SK-N-SH (cell line): Measurements from ENCODE around the gene NSL1. TPM values are rescaled to one million over a fixed set of nuclear protein-coding genes. Genes with fewer than 3 reads are reported as not detected.

Experiments
- CTCF ChIA-PET: fragments of 300-600, 350-600 bp; formaldehyde crosslinking; extraction: SDS; loops from one replicate; lab custom pipeline; 2021; lab: Yijun Ruan, JAX
- POLR2A ChIA-PET: fragments of 350-600 bp; sonication (Branson Sonifier 250); formaldehyde crosslinking; extraction: SDS; loops from one replicate; lab custom pipeline; 2020; ENCODE audit warnings: antibody characterized with exemption, inconsistent platforms; lab: Yijun Ruan, JAX
- DNase-seq: peaks from one replicate; pipeline ENCODE4 v3.0.0; 2012
- H2AFZ ChIP-seq: fragments of 200-600 bp; sonication (generic); 2 replicates; pipeline ENCODE4 v1.8.1; 2016; ENCODE audit warnings: antibody characterized with exemption, mild to moderate bottlenecking, low read depth
- H3F3A ChIP-seq: fragments of 200-600 bp; sonication (generic); replicated peaks from 2 replicates; pipeline ENCODE3; 2016; ENCODE audit warnings: antibody characterized with exemption, mild to moderate bottlenecking; ENCODE audit not compliant: insufficient read depth
- H3K27ac ChIP-seq, 2 experiments: fragments of 200-500 bp in 1 of 2; fragments of 200-600 bp in 1 of 2; sonication (Bioruptor generic) in 1 of 2; sonication (generic), shearing (Covaris generic) in 1 of 2; 2 replicates each; pipeline versions ENCODE4 v1.5.1 to v1.6.1; 2014 to 2016; ENCODE audit warnings: low read depth in 2 of 2, inconsistent platforms in 1 of 2, low read length in 1 of 2, mild to moderate bottlenecking in 1 of 2, mixed read lengths in 1 of 2
- H3K27me3 ChIP-seq: fragments of 200-600 bp; sonication (generic), shearing (Covaris generic); 2 replicates; pipeline ENCODE4 v1.6.1; 2016; ENCODE audit warnings: mixed run types; ENCODE audit not compliant: insufficient read depth
- H3K36me3 ChIP-seq, 2 experiments: fragments of 200-500 bp in 1 of 2; fragments of 200-600 bp in 1 of 2; sonication (Bioruptor generic) in 1 of 2; sonication (generic) in 1 of 2; replicated peaks in 1 of 2; 2 replicates each; pipeline versions ENCODE3 to v1.5.1; 2014 to 2016; ENCODE audit warnings: low read length in 1 of 2, mild to moderate bottlenecking in 1 of 2; ENCODE audit not compliant: insufficient read depth in 2 of 2, control insufficient read depth in 1 of 2
- H3K4me1 ChIP-seq, 2 experiments: fragments of 200-500 bp in 1 of 2; fragments of 200-600 bp in 1 of 2; sonication (Bioruptor generic) in 1 of 2; sonication (generic), shearing (Covaris generic) in 1 of 2; 2 replicates each; pipeline versions ENCODE4 v1.5.1 to v1.6.1; 2014 to 2016; ENCODE audit warnings: low read depth in 1 of 2, low read length in 1 of 2, mixed run types in 1 of 2; ENCODE audit not compliant: insufficient read depth in 2 of 2, control insufficient read depth in 1 of 2
- H3K4me2 ChIP-seq: fragments of 200-600 bp; sonication (generic), shearing (Covaris generic); 2 replicates; pipeline ENCODE4 v1.6.1; 2017; ENCODE audit warnings: mixed run types
- H3K4me3 ChIP-seq, 2 experiments: fragments of 200-500 bp in 1 of 2; fragments of 200-600 bp in 1 of 2; sonication (Bioruptor generic) in 1 of 2; sonication (generic), shearing (Covaris generic) in 1 of 2; 2 replicates each; pipeline versions ENCODE4 v1.5.1 to v1.8.1; 2014 to 2016; ENCODE audit warnings: low read depth in 2 of 2, inconsistent platforms in 1 of 2, low read length in 1 of 2, mild to moderate bottlenecking in 1 of 2, mixed read lengths in 1 of 2, moderate library complexity in 1 of 2
- H3K79me2 ChIP-seq: fragments of 200-600 bp; sonication (generic); 2 replicates; pipeline ENCODE4 v1.8.1; 2017; ENCODE audit warnings: mild to moderate bottlenecking; ENCODE audit not compliant: insufficient read depth
- H3K9ac ChIP-seq: fragments of 200-600 bp; sonication (generic); 2 replicates; pipeline ENCODE4 v1.6.1; 2017; ENCODE audit warnings: mixed run types
- H3K9me2 ChIP-seq: fragments of 200-600 bp; sonication (generic); 2 replicates; pipeline ENCODE4 v1.6.1; 2017; ENCODE audit warnings: mixed run types
- H3K9me3 ChIP-seq: fragments of 200-600 bp; sonication (generic); 2 replicates; pipeline ENCODE4 v1.6.1; 2017; ENCODE audit warnings: mixed run types, mild to moderate bottlenecking, moderate library complexity
- H4K20me1 ChIP-seq: fragments of 200-600 bp; sonication (generic); 2 replicates; pipeline ENCODE4 v1.6.1; 2017; ENCODE audit warnings: mild to moderate bottlenecking, mixed run types; ENCODE audit not compliant: insufficient read depth
- ELF1 ChIP-seq: IDR thresholded peaks from 2 replicates; pipeline ENCODE4 v1.4.0; 2012
- FOSL2 ChIP-seq: IDR thresholded peaks from 2 replicates; pipeline ENCODE4 v1.4.0; 2012; ENCODE audit warnings: low read depth, mild to moderate bottlenecking, moderate library complexity, borderline replicate concordance
- GABPA ChIP-seq: IDR thresholded peaks from 2 replicates; pipeline ENCODE4 v1.4.0; 2012; ENCODE audit warnings: low read depth, mild to moderate bottlenecking
- JUND ChIP-seq: IDR thresholded peaks from 2 replicates; pipeline ENCODE4 v1.4.0; 2012
- MEF2A ChIP-seq: IDR thresholded peaks from 2 replicates; pipeline ENCODE4 v1.4.0; 2012; ENCODE audit warnings: low read depth, borderline replicate concordance
- MXI1 ChIP-seq: IDR thresholded peaks from 2 replicates; pipeline ENCODE4 v1.6.1; 2012; ENCODE audit warnings: mild to moderate bottlenecking, low read depth, low read length, improper control_type of control experiment
- NFIC ChIP-seq: IDR thresholded peaks from 2 replicates; pipeline ENCODE4 v1.4.0; 2012; ENCODE audit warnings: borderline replicate concordance
- NRF1 ChIP-seq: IDR thresholded peaks from 2 replicates; pipeline ENCODE4 v1.6.1; 2012; ENCODE audit warnings: low read depth, mild to moderate bottlenecking, low read length
- RAD21 ChIP-seq: IDR thresholded peaks from 2 replicates; pipeline ENCODE4 v1.6.1; 2012; ENCODE audit warnings: mild to moderate bottlenecking, low read length
- RCOR1 ChIP-seq: fragments of 150-350 bp; IDR thresholded peaks from 2 replicates; pipeline ENCODE4 v1.6.1; 2017; ENCODE audit warnings: antibody characterized with exemption, low read length
- RXRA ChIP-seq: IDR thresholded peaks from 2 replicates; pipeline ENCODE4 v1.4.0; 2012; ENCODE audit warnings: low read depth, mild to moderate bottlenecking, borderline replicate concordance
- SIN3A ChIP-seq: IDR thresholded peaks from 2 replicates; pipeline ENCODE4 v1.6.1; 2012; ENCODE audit warnings: low read depth, mild to moderate bottlenecking, low read length, moderate library complexity, borderline replicate concordance
- SMC3 ChIP-seq: IDR thresholded peaks from 2 replicates; pipeline ENCODE4 v1.6.1; 2012; ENCODE audit warnings: low read depth, low read length, improper control_type of control experiment
- TEAD4 ChIP-seq: IDR thresholded peaks from 2 replicates; pipeline ENCODE4 v1.4.0; 2012; ENCODE audit warnings: mild to moderate bottlenecking, borderline replicate concordance; ENCODE audit not compliant: insufficient read depth
- USF1 ChIP-seq: IDR thresholded peaks from 2 replicates; pipeline ENCODE4 v1.4.0; 2012; ENCODE audit warnings: low read depth, borderline replicate concordance
- WGBS: methylation state at CpG from one replicate; pipeline ENCODE4 v1.1.6; 2017; ENCODE audit warnings: low lambda C conversion rate; 5-methylcytosine and 5-hydroxymethylcytosine counted together
- polyA plus RNA-seq, 3 experiments: library from polyadenylated mRNA; depleted of rRNA; stranded (reverse); fragments of >200 nt; gene quantifications; 2 replicates each; pipeline ENCODE4 v1.2.3, GENCODE V29; 2012
- TF ChIP-seq, protein P1 (sequence below): IDR thresholded peaks from 2 replicates; pipeline ENCODE4 v1.6.1; 2012; ENCODE audit warnings: mild to moderate bottlenecking, low read depth, low read length, moderate library complexity
- TF ChIP-seq, protein P2 (sequence below): IDR thresholded peaks from 2 replicates; pipeline ENCODE4; 2012

The NSL1 gene
- polyA plus RNA-seq, 1 of the 3 experiments (the other 2 are of a cell fraction), result 22.5 TPM

GRCh38 chr1:212700223-212700891 lies 91.2 kb downstream of the NSL1 start:
- H3K9ac ChIP-seq, result no peak overlapping the region; the same call in 1 of the 2 replicates
- TF ChIP-seq USF1, result no peak
- TF ChIP-seq FOSL2, result no peak
- no peak for TF ChIP-seq GABPA
- no peak for TF ChIP-seq RCOR1
- no peak for TF ChIP-seq JUND
- no peak for TF ChIP-seq MXI1
- no peak for TF ChIP-seq NRF1
- TF ChIP-seq, protein P1, sequence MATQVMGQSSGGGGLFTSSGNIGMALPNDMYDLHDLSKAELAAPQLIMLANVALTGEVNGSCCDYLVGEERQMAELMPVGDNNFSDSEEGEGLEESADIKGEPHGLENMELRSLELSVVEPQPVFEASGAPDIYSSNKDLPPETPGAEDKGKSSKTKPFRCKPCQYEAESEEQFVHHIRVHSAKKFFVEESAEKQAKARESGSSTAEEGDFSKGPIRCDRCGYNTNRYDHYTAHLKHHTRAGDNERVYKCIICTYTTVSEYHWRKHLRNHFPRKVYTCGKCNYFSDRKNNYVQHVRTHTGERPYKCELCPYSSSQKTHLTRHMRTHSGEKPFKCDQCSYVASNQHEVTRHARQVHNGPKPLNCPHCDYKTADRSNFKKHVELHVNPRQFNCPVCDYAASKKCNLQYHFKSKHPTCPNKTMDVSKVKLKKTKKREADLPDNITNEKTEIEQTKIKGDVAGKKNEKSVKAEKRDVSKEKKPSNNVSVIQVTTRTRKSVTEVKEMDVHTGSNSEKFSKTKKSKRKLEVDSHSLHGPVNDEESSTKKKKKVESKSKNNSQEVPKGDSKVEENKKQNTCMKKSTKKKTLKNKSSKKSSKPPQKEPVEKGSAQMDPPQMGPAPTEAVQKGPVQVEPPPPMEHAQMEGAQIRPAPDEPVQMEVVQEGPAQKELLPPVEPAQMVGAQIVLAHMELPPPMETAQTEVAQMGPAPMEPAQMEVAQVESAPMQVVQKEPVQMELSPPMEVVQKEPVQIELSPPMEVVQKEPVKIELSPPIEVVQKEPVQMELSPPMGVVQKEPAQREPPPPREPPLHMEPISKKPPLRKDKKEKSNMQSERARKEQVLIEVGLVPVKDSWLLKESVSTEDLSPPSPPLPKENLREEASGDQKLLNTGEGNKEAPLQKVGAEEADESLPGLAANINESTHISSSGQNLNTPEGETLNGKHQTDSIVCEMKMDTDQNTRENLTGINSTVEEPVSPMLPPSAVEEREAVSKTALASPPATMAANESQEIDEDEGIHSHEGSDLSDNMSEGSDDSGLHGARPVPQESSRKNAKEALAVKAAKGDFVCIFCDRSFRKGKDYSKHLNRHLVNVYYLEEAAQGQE, result no peak
- TF ChIP-seq ELF1, result no peak
- no peak for TF ChIP-seq SMC3
- no peak for TF ChIP-seq RXRA
- no peak for TF ChIP-seq SIN3A
- no peak for TF ChIP-seq TEAD4
- TF ChIP-seq, protein P2, sequence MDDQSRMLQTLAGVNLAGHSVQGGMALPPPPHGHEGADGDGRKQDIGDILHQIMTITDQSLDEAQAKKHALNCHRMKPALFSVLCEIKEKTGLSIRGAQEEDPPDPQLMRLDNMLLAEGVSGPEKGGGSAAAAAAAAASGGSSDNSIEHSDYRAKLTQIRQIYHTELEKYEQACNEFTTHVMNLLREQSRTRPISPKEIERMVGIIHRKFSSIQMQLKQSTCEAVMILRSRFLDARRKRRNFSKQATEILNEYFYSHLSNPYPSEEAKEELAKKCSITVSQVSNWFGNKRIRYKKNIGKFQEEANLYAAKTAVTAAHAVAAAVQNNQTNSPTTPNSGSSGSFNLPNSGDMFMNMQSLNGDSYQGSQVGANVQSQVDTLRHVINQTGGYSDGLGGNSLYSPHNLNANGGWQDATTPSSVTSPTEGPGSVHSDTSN, result no peak
- no peak for TF ChIP-seq MEF2A
- TF ChIP-seq RAD21, result no peak
- no peak for TF ChIP-seq NFIC
- peaks cover 9% of the 10 kb centered on the region for H3F3A ChIP-seq
- no peaks in the 10 kb centered on the region for H3K9me3 ChIP-seq
- WGBS, result 0% methylated on average over 5 of the region's 56 CpGs
- POLR2A ChIA-PET, result interaction anchor here (1.8 kb wide), 1 partner anchor 92 kb away, joined by 6 read pairs; the partner anchor contains the start of gene ATF3
- H2AFZ ChIP-seq, result peak overlapping the region; percentile 86
- no peaks in the 10 kb centered on the region for H3K9me2 ChIP-seq
- no peaks in the 10 kb centered on the region for H3K79me2 ChIP-seq
- H3K27me3 ChIP-seq, result peaks cover 42% of the 10 kb centered on the region
- peak overlapping the region; percentile 50 to 65 for H3K4me3 ChIP-seq
- CTCF ChIA-PET, result interaction anchor here (0.6 to 1.7 kb wide), 8 partner anchors 27 to 244 kb away, joined by 3 to 7 read pairs (median 4); partner anchors contain the start of gene ATF3
- H3K4me1 ChIP-seq, result peaks cover 0 to 25% of the 10 kb centered on the region in 2 experiments; a peak in 2 of 4 replicates
- no peaks in the 10 kb centered on the region for H4K20me1 ChIP-seq
- no peaks in the 10 kb centered on the region for H3K36me3 ChIP-seq
- H3K27ac ChIP-seq, result no peak overlapping the region
- DNase-seq, result peak; percentile 63
- H3K4me2 ChIP-seq, result peak overlapping the region; percentile 85
